Fibroblast of gingiva (primary cell): ENCODE results near the gene CLPTM1L.
"Not testable (repeated sequence)": the region's sequence is repeated elsewhere in the genome, so short reads cannot be mapped to it uniquely, and the experiment has no call there.

Source experiments
- DNase-seq: peaks from one replicate; pipeline ENCODE4 v3.0.0-alpha.2; 2011; ENCODE audit warnings: low read depth

The CLPTM1L gene

GRCh38 chr5:1360367-1360766 is 15.5 kb upstream of the CLPTM1L start:
- not testable (repeated sequence) for DNase-seq

GRCh38 chr5:1359713-1360112 is 14.8 kb upstream of the CLPTM1L start:
- no peak for DNase-seq

- no peak for DNase-seq
These were observed 14.2 kb upstream of the CLPTM1L start for GRCh38 chr5:1359031-1359645.

GRCh38 chr5:1358726-1359025 is 13.8 kb upstream of the CLPTM1L start:
- DNase-seq, result no peak

GRCh38 chr5:1357946-1358725 is 13.2 kb upstream of the CLPTM1L start:
- no peak for DNase-seq

- no peak for DNase-seq
These were observed 12.2 kb upstream of the CLPTM1L start for GRCh38 chr5:1356873-1357787.

- DNase-seq, result no peak
These were observed 9.7 kb upstream of the CLPTM1L start for GRCh38 chr5:1354576-1354975.

GRCh38 chr5:1352231-1353219 is 7.6 kb upstream of the CLPTM1L start:
- no peak for DNase-seq

- DNase-seq, result no peak
These were observed 6.3 kb upstream of the CLPTM1L start for GRCh38 chr5:1351156-1351555.

- no peak for DNase-seq
These were observed 4.3 kb upstream of the CLPTM1L start for GRCh38 chr5:1349246-1349645.

- no peak for DNase-seq
These were observed 4.0 kb upstream of the CLPTM1L start for GRCh38 chr5:1348986-1349245.

GRCh38 chr5:1347571-1347970 is 2.7 kb upstream of the CLPTM1L start:
- no peak for DNase-seq

- no peak for DNase-seq
These were observed 1.9 kb upstream of the CLPTM1L start for GRCh38 chr5:1346627-1347440.

- DNase-seq, result no peak
These were observed 1.2 kb upstream of the CLPTM1L start for GRCh38 chr5:1345876-1346626.

- DNase-seq, result no peak
These were observed 683 bp downstream of the CLPTM1L start for GRCh38 chr5:1343931-1344901.

- no peak for DNase-seq
These were observed 1.6 kb downstream of the CLPTM1L start for GRCh38 chr5:1343315-1343751.

GRCh38 chr5:1342711-1343110 is 2.2 kb downstream of the CLPTM1L start:
- DNase-seq, result not testable (repeated sequence)

- no peak for DNase-seq
These were observed 2.6 kb downstream of the CLPTM1L start for GRCh38 chr5:1342268-1342667.

- no peak for DNase-seq
These were observed 3.0 kb downstream of the CLPTM1L start for GRCh38 chr5:1341863-1342262.
